OCI-LY1 (cell line): ENCODE results near the gene CD8A.

Experiments used
- EZH2 ChIP-seq: fragments of 200-600 bp; sonication (generic), shearing (Covaris generic); IDR thresholded peaks from 2 replicates; pipeline ENCODE4 v1.8.0; 2017; ENCODE audit warnings: borderline replicate concordance, mixed run types, mild to moderate bottlenecking, antibody characterized with exemption, low read length, moderate library complexity, mixed read lengths
- TF ChIP-seq, protein P1 (sequence below): fragments of 200-600 bp; sonication (generic), shearing (Covaris generic); IDR thresholded peaks from 2 replicates; pipeline ENCODE4 v1.5.1; 2017; ENCODE audit warnings: mild to moderate bottlenecking, antibody characterized with exemption, low read length, moderate library complexity, mixed read lengths

DNA sequence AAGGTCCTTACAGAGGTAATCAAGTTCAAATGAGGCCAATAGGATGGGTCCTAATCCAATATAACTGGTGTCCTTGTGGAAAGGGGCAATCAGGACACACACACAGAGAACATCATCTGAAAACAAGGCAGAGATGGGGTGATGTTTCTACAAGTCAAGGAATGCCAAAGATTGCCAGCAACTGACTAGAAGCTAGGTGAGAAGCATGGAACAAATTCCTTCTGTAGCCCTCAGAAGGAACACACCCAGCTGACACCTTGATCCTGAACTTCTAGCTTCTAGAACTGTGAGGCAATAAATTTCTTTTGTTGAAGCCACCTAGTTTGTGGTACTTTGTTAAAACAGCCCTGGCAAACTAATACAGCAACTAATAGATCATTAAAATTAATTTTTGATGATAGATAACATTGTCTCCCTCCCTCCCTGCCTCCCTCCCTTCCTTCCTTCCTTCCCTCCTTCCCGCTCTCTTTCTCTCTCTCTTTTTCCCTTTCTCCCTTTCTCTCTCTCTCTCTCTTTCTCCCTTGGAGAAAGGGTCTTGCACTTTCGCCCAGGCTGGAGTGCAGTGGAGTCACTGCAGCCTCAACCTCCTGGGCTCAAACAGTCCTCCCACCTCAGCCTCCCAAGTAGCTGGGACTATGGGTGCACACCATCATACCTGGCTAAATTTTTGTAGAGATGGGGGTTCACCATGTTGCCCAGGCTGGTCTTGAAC, 10.3 kb upstream of the CD8A start:
- TF ChIP-seq, protein P1, sequence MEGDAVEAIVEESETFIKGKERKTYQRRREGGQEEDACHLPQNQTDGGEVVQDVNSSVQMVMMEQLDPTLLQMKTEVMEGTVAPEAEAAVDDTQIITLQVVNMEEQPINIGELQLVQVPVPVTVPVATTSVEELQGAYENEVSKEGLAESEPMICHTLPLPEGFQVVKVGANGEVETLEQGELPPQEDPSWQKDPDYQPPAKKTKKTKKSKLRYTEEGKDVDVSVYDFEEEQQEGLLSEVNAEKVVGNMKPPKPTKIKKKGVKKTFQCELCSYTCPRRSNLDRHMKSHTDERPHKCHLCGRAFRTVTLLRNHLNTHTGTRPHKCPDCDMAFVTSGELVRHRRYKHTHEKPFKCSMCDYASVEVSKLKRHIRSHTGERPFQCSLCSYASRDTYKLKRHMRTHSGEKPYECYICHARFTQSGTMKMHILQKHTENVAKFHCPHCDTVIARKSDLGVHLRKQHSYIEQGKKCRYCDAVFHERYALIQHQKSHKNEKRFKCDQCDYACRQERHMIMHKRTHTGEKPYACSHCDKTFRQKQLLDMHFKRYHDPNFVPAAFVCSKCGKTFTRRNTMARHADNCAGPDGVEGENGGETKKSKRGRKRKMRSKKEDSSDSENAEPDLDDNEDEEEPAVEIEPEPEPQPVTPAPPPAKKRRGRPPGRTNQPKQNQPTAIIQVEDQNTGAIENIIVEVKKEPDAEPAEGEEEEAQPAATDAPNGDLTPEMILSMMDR, result no peak
- no peak for TF ChIP-seq EZH2
